Measurements from ENCODE around the gene SNTG2.

SNTG2 gene

DNA sequence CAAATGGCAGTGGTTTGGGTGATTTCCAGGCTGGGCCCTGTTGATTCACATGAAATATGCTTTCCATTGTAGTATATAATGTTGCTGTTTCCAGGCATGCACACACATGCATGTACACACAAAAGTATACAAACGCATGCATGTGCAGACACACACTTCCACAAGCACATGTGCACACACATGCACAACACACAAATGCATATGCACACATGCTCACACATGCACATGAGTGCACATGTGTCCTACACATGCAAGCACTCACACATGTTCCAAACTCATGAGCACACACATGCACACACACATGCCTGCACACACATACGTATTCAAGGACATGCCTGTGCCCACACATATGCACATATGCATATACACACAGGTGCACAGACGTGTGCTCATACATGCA lies 30.6 kb downstream of the SNTG2 start:
- no peak for DNase-seq (ENCODE audit: low read depth)
- H3K4me3 ChIP-seq (ENCODE audit: control insufficient read depth, low read depth, low read length), result no peak overlapping the region
- TF ChIP-seq, protein P1, sequence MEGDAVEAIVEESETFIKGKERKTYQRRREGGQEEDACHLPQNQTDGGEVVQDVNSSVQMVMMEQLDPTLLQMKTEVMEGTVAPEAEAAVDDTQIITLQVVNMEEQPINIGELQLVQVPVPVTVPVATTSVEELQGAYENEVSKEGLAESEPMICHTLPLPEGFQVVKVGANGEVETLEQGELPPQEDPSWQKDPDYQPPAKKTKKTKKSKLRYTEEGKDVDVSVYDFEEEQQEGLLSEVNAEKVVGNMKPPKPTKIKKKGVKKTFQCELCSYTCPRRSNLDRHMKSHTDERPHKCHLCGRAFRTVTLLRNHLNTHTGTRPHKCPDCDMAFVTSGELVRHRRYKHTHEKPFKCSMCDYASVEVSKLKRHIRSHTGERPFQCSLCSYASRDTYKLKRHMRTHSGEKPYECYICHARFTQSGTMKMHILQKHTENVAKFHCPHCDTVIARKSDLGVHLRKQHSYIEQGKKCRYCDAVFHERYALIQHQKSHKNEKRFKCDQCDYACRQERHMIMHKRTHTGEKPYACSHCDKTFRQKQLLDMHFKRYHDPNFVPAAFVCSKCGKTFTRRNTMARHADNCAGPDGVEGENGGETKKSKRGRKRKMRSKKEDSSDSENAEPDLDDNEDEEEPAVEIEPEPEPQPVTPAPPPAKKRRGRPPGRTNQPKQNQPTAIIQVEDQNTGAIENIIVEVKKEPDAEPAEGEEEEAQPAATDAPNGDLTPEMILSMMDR (IDR thresholded peaks at IDR 0.05; ENCODE audit: control insufficient read depth, insufficient read depth, low read depth, low read length, missing control alignments), result no peak

DNA sequence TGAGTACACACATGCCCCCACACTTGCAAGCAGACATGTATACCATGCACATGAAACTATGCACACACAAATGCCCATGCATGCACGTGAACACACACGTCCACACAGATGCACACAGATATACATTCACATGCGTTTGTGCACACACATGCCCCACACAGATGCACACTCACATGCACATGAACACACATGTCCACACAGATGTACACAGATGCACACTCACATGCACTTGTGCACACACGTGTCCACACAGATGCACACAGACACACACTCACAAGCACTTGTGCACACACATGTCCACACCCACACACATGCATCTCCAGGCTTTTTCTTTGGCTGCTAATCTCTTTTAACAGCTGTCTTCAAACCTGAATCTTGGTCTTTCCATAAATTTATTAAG lies 31.1 kb downstream of the SNTG2 start:
- TF ChIP-seq, protein P1 (IDR thresholded peaks at IDR 0.05; ENCODE audit: control insufficient read depth, insufficient read depth, low read depth, low read length, missing control alignments), result no peak
- DNase-seq (ENCODE audit: low read depth), result no peak
- H3K4me3 ChIP-seq (ENCODE audit: control insufficient read depth, low read depth, low read length), result no peak overlapping the region

DNA sequence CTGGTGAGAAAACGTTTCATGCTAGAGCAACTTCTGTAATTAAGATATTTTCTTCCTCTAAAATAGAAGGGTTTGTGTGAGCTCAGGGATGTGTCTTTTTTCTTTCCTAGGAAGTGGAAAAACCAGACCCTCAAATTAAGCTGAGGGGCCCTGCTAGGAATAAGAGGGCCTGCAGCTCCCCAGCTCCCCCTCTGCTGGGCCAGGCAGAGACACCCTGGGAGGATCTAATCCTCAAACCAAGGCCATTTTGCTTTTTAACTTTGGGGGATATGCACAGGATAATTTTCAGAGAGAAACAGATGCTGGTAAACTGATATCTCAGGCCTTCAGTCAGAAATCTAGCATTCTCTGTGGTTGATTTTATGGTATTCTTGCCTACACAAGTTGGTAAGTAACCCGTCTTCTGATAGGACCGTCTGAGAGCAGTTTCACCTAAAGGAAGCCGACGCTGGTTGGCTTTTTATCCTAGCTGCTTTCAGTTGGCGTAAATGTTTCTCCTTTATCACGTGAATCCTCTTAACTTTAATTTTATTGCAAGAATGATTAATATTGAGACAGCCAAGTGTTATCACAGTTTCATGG lies 34.8 kb downstream of the SNTG2 start:
- H3K4me3 ChIP-seq (ENCODE audit: control insufficient read depth, low read depth, low read length), result no peak overlapping the region

DNA sequence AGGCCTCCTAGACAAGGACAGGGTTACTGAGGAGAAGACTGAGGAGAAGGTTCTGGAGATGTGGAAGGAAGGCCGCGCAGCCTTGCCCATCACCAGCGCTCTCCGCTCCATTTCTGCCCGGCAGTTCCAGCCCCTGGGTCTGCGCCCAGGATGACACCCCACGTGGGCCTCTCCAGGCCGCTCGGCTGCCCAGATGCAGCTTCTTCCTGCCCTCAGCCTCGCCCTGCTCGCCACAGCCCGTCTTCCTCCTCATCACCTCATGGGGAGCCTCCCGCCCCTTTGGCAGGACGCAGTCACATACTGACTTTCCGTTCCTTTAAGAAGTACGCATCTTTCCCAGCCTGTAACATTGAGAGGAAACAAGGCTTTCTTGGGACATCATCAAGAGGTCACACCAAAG lies 37.1 kb downstream of the SNTG2 start:
- no peak for DNase-seq (ENCODE audit: low read depth)
- TF ChIP-seq, protein P1 (IDR thresholded peaks at IDR 0.05; ENCODE audit: control insufficient read depth, insufficient read depth, low read depth, low read length, missing control alignments), result no peak
- H3K4me3 ChIP-seq (ENCODE audit: control insufficient read depth, low read depth, low read length), result no peak overlapping the region

More for the DNA sequence above, 34.8 kb downstream of the SNTG2 start:
- TF ChIP-seq, protein P1 (IDR thresholded peaks at IDR 0.05; ENCODE audit: control insufficient read depth, insufficient read depth, low read depth, low read length, missing control alignments), result no peak
- no peak for DNase-seq (ENCODE audit: low read depth)

DNA sequence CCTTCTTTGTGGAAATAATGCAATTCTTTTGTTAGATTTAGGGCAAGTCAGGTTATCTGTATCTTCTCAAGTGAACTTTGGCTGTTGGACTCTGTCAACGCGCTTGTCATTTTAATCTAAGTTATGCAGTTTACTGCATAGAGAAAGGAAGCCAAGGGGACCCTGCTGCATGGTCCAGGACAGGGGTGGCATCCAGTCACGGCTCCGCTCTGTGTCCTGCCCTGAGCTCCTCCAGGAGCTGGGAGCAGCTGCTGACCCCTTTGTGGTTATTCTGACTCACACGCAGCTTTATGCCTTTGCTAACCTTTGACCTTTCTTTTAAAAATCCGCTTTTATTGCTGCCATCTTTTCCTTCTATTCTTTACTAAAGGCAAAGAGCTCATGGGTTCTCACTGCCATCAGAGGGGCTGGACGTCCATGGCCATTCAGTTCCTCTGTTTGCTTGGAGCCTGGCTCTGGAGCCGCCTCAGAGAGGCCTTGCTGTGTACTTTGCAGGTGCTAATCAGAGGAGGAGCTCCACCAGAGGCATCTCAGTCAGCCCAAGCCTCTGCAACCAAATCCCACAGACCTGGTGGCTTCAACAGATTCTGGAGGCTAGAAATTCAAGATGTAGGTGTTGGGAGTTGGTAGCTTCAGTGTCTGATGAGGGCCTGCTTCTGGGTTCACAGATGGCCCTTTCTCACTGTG lies 39.3 kb downstream of the SNTG2 start:
- DNase-seq (ENCODE audit: low read depth), result no peak
- TF ChIP-seq, protein P1 (IDR thresholded peaks at IDR 0.05; ENCODE audit: control insufficient read depth, insufficient read depth, low read depth, low read length, missing control alignments), result no peak
- H3K4me3 ChIP-seq (ENCODE audit: control insufficient read depth, low read depth, low read length), result no peak overlapping the region

DNA sequence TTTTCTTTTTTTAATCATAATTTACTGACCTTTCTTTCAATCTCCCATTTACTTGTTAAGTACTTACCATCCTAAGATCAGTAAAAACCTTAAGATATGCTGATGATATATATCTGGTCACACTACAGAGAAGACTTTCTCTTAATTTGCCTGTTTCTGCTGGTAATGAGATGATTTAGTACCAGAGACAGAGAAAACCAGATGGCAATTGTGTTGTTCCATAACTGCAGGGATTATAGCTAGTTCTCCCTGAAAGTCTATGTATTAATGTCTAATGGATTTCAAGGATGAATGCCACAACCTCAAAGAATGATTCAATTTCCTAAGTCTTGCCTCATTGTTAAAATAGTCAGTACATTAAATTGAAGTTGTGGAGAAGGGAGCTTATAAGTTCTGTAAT lies 40.3 kb downstream of the SNTG2 start:
- H3K4me3 ChIP-seq (ENCODE audit: control insufficient read depth, low read depth, low read length), result no peak overlapping the region
- DNase-seq (ENCODE audit: low read depth), result no peak
- TF ChIP-seq, protein P1 (IDR thresholded peaks at IDR 0.05; ENCODE audit: control insufficient read depth, insufficient read depth, low read depth, low read length, missing control alignments), result no peak

Data from AG09309 (cell line).